Skeletal muscle cell (primary cell): ENCODE results near the gene TRIM41.
"Not testable (repeated sequence)": the region's sequence is repeated elsewhere in the genome, so short reads cannot be mapped to it uniquely, and the experiment has no call there.

Experiments used
- DNase-seq: peaks from one replicate; pipeline ENCODE4 v3.0.0-alpha.2; 2010; ENCODE audit warnings: low read depth
- H3K4me3 ChIP-seq: 2 replicates; pipeline ENCODE4 v1.5.1; 2011; ENCODE audit warnings: low read depth, mild to moderate bottlenecking, control low read depth, low read length, moderate library complexity

Gene TRIM41

GRCh38 chr5:181207214-181207959 lies 15.7 kb upstream of the TRIM41 start:
- H3K4me3 ChIP-seq: peak overlapping the region; percentile 57
- DNase-seq: peak; percentile 73

- H3K4me3 ChIP-seq: peak overlapping the region; percentile 57
- DNase-seq: no peak
Measured at GRCh38 chr5:181207960-181208253, 15.2 kb upstream of the TRIM41 start.

- H3K4me3 ChIP-seq, DNase-seq: not testable (repeated sequence)
Measured at GRCh38 chr5:181209006-181209405, 14.1 kb upstream of the TRIM41 start.

- not testable (repeated sequence) for H3K4me3 ChIP-seq, DNase-seq
Measured at GRCh38 chr5:181210148-181210547, 12.9 kb upstream of the TRIM41 start.

GRCh38 chr5:181210698-181211097 lies 12.4 kb upstream of the TRIM41 start:
- H3K4me3 ChIP-seq, DNase-seq: not testable (repeated sequence)

- DNase-seq: no peak
- H3K4me3 ChIP-seq: no peak overlapping the region
Measured at GRCh38 chr5:181211208-181211607, 11.9 kb upstream of the TRIM41 start.

- DNase-seq: no peak
- no peak overlapping the region for H3K4me3 ChIP-seq
Measured at GRCh38 chr5:181212080-181212479, 11.0 kb upstream of the TRIM41 start.

GRCh38 chr5:181212934-181213333 lies 10.1 kb upstream of the TRIM41 start:
- DNase-seq: no peak
- no peak overlapping the region for H3K4me3 ChIP-seq

- not testable (repeated sequence) for DNase-seq, H3K4me3 ChIP-seq
Measured at GRCh38 chr5:181214249-181214648, 8.8 kb upstream of the TRIM41 start.

- no peak for DNase-seq
- peak overlapping the region; percentile 49 for H3K4me3 ChIP-seq
Measured at GRCh38 chr5:181215997-181216989, 6.8 kb upstream of the TRIM41 start.

- peak overlapping the region; percentile 49 for H3K4me3 ChIP-seq
- no peak for DNase-seq
Measured at GRCh38 chr5:181217111-181217802, 5.8 kb upstream of the TRIM41 start.

- peak overlapping the region; percentile 49 for H3K4me3 ChIP-seq
- no peak for DNase-seq
Measured at GRCh38 chr5:181217803-181218062, 5.3 kb upstream of the TRIM41 start.

GRCh38 chr5:181218795-181219124 lies 4.3 kb upstream of the TRIM41 start:
- DNase-seq: no peak
- peak overlapping the region; percentile 49 for H3K4me3 ChIP-seq

GRCh38 chr5:181219262-181220177 lies 3.6 kb upstream of the TRIM41 start:
- no peak overlapping the region for H3K4me3 ChIP-seq
- DNase-seq: no peak

GRCh38 chr5:181220178-181220515 lies 2.9 kb upstream of the TRIM41 start:
- no peak for DNase-seq
- H3K4me3 ChIP-seq: no peak overlapping the region

GRCh38 chr5:181221105-181221791 lies 1.8 kb upstream of the TRIM41 start:
- H3K4me3 ChIP-seq: peak overlapping the region; percentile 79
- DNase-seq: no peak

GRCh38 chr5:181221792-181222629 lies 1.1 kb upstream of the TRIM41 start:
- peak; percentile 88 for DNase-seq
- peak overlapping the region; percentile 79 for H3K4me3 ChIP-seq

- DNase-seq: no peak
- H3K4me3 ChIP-seq: peak overlapping the region; percentile 79
Measured at GRCh38 chr5:181222630-181223057, 437 bp upstream of the TRIM41 start.
